HG02610 (cell line): ENCODE data around the gene SLF2.

Experiments
- ATAC-seq: cut with Tn5 transposase; IDR thresholded peaks from one replicate; pipeline ENCODE4 v1.9.1; 2021; ENCODE audit warnings: mild to moderate bottlenecking, moderate library complexity; ENCODE audit not compliant: unreplicated experiment

SLF2 gene

GRCh38 chr10:100998991-100999741 is 86.4 kb downstream of the SLF2 start:
- peak; percentile 49 for ATAC-seq

- ATAC-seq, result no peak
These were observed 87.0 kb downstream of the SLF2 start, which contains the start of gene LZTS2 for GRCh38 chr10:100999742-101000126. TSS of gene LZTS2 (plus strand) at chr10:100999808. CDS start at chr10:101002539, 2,731 bp downstream.

GRCh38 chr10:101000127-101000914 is 87.6 kb downstream of the SLF2 start:
- no peak for ATAC-seq

- no peak for ATAC-seq
These were observed 88.3 kb downstream of the SLF2 start for GRCh38 chr10:101000915-101001658.

GRCh38 chr10:101001659-101002035 is 88.9 kb downstream of the SLF2 start:
- ATAC-seq, result no peak

GRCh38 chr10:101002456-101002855 is 89.7 kb downstream of the SLF2 start:
- ATAC-seq, result no peak

- ATAC-seq, result no peak
These were observed 91.0 kb downstream of the SLF2 start for GRCh38 chr10:101003639-101004206.

- ATAC-seq, result no peak
These were observed 92.6 kb downstream of the SLF2 start for GRCh38 chr10:101005361-101005760.

- ATAC-seq, result no peak
These were observed 93.3 kb downstream of the SLF2 start for GRCh38 chr10:101005869-101006567.

- ATAC-seq, result no peak
These were observed 93.9 kb downstream of the SLF2 start for GRCh38 chr10:101006593-101007098.

GRCh38 chr10:101007099-101007711 is 94.4 kb downstream of the SLF2 start:
- ATAC-seq, result no peak

- ATAC-seq, result no peak
These were observed 95.4 kb downstream of the SLF2 start for GRCh38 chr10:101007915-101008822.

- no peak for ATAC-seq
These were observed 96.2 kb downstream of the SLF2 start for GRCh38 chr10:101008823-101009423.

GRCh38 chr10:101010329-101010728 is 97.6 kb downstream of the SLF2 start:
- ATAC-seq, result no peak

GRCh38 chr10:101011517-101012423 is 99.0 kb downstream of the SLF2 start:
- ATAC-seq, result no peak

- peak; percentile 66 for ATAC-seq
These were observed 100.0 kb downstream of the SLF2 start for GRCh38 chr10:101012525-101013364.
